ENCODE results near the gene CRBN.
A peak's percentile ranks its signal among the peaks of the same experiment; 100 is the strongest.

Gene CRBN

GRCh38 chr3:3179407-3180094 is at the start of gene CRBN:
CRBN (minus strand) TSS chr3:3179691; CDS start chr3:3179687, 4 bp downstream.
- no peak for TF ChIP-seq JUND (IDR thresholded peaks at IDR 0.05; ENCODE audit: low read depth)
- DNase-seq (ENCODE audit: low read depth in 1 of 2, low spot score in 1 of 2), result peak; percentile 89 to 94
- in situ Hi-C loops (cut with HindIII; ENCODE audit: low pct_unique_long_range_greater_than_20kb, low sequenced_read_pairs), result no loop called here

GRCh38 chr3:3227640-3228039 is 48.1 kb upstream of the CRBN start:
- TF ChIP-seq JUND (IDR thresholded peaks at IDR 0.05; ENCODE audit: low read depth), result no peak
- in situ Hi-C loops (cut with HindIII; ENCODE audit: low pct_unique_long_range_greater_than_20kb, low sequenced_read_pairs), result no loop called here

DNA sequence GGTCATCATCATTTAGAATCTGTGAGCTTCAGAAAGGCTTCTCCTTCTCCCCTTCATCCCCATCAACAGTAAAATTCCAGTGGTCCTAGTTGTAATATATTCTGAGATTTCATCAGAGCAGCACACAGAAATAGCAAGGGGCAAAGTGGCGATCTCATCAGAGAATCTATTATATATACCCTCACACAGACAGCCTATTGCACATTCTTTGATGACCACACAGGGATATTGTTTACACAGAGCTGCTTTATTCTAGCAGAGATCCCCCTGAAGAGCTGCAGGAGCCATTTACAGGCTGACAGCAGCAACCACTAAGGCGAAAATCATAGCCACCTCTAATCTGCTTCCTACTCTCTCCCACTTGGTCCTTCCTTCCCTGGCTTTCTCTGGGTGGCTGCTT is 42.0 kb upstream of the CRBN start:
- in situ Hi-C loops (cut with HindIII; ENCODE audit: low pct_unique_long_range_greater_than_20kb, low sequenced_read_pairs), result no loop called here
- no peak for TF ChIP-seq JUND (IDR thresholded peaks at IDR 0.05; ENCODE audit: low read depth)
- DNase-seq (ENCODE audit: low read depth in 1 of 2, low spot score in 1 of 2), result no peak

More at GRCh38 chr3:3227640-3228039, 48.1 kb upstream of the CRBN start:
- no peak for DNase-seq (ENCODE audit: low read depth in 1 of 2, low spot score in 1 of 2)

DNA sequence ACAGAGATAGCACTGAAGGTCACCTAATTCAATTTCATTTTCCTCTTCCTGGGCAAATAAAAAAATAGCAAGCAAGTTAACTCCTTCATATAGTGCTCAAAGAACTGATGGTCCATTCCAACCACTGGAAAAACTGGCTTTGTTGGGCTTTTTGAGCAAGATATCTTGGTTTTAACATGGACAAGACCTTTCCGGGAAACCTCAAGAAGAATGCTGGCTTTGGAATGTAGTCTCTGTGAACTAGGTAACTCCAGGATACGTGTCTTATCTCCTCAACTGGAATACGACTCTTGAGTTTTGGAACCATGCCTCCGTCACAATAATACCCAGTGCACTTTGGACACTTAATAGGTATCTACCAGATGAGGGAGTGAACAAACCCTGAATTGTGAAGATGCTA is 36.9 kb upstream of the CRBN start:
- no peak for TF ChIP-seq JUND (IDR thresholded peaks at IDR 0.05; ENCODE audit: low read depth)
- in situ Hi-C loops (cut with HindIII; ENCODE audit: low pct_unique_long_range_greater_than_20kb, low sequenced_read_pairs), result no loop called here
- no peak for DNase-seq (ENCODE audit: low read depth in 1 of 2, low spot score in 1 of 2)

DNA sequence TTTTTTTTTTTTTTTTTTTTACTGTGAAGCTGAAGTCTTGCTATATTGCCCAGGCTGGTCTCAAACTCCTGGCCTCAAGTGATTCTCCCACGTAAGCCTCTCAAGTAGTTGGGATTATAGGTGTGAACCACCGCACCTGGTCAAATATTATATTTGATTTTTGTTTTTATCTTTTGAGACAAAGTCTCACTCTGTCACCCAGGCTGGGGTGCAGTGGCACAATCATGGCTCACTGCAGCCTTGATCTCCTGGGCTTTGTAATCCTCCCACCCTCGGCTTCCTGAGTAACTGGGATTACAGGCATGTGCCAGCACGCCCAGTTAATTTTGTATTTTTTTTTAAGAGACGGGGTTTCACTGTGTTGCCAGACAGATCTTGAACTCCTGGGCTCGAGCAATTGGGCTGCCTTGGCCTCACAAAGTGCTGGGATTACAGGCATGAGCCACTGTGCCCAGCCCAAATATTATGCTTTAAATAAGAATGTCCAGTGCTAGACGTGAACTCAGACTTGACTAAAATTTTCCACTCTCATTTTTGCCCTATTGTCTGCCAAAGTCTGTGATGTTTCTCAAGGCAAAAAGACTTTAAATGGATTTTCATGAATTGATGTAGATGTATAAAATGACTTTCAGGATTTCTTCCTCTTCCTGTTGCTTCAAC is 33.4 kb upstream of the CRBN start:
- no peak for DNase-seq (ENCODE audit: low read depth in 1 of 2, low spot score in 1 of 2)
- in situ Hi-C loops (cut with HindIII; ENCODE audit: low pct_unique_long_range_greater_than_20kb, low sequenced_read_pairs), result no loop called here
- TF ChIP-seq JUND (IDR thresholded peaks at IDR 0.05; ENCODE audit: low read depth), result no peak

DNA sequence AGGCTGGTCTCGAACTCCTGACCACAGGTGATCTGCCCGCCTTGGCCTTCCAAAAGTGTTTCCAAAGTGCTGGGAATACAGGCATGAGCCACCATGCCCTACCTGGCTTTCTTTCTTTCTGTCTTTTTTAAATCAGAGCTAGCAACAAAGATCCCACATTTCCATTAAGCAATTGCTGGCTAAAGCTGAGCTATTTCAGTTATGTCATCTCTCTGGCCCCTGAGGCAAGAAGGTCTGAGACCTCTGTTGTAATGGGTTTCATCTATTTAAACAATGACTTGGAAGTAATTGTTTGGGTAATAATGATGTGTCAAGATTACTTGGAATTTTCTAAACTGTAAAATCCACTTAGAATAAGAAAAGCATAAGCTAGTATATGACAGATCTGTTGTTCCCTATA is 30.2 kb upstream of the CRBN start:
- in situ Hi-C loops (cut with HindIII; ENCODE audit: low pct_unique_long_range_greater_than_20kb, low sequenced_read_pairs), result no loop called here
- no peak for DNase-seq (ENCODE audit: low read depth in 1 of 2, low spot score in 1 of 2)
- no peak for TF ChIP-seq JUND (IDR thresholded peaks at IDR 0.05; ENCODE audit: low read depth)

DNA sequence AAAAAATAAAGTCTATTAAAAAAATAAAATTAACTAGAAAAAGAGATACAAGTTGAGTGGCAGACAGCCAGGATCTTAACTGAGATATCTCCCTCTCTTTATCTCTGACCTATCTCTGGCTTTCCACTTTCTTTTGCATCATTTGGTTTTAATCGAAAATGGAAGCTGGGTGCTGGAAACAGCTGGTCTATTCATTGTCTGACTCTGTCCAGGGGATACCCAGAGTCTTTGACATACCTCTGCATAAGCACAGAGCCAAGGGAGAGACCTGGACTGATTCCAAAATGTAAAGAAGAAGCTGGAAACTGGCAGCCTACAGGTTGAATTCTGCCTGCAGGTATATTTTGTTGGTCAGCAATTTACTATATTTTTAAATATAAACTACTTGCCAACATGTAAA is 29.6 kb upstream of the CRBN start:
- in situ Hi-C loops (cut with HindIII; ENCODE audit: low pct_unique_long_range_greater_than_20kb, low sequenced_read_pairs), result no loop called here
- DNase-seq (ENCODE audit: low read depth in 1 of 2, low spot score in 1 of 2), result no peak
- no peak for TF ChIP-seq JUND (IDR thresholded peaks at IDR 0.05; ENCODE audit: low read depth)

- in situ Hi-C loops (cut with HindIII; ENCODE audit: low pct_unique_long_range_greater_than_20kb, low sequenced_read_pairs), result no loop called here
These were observed 22.1 kb upstream of the CRBN start for GRCh38 chr3:3201611-3202010.

DNA sequence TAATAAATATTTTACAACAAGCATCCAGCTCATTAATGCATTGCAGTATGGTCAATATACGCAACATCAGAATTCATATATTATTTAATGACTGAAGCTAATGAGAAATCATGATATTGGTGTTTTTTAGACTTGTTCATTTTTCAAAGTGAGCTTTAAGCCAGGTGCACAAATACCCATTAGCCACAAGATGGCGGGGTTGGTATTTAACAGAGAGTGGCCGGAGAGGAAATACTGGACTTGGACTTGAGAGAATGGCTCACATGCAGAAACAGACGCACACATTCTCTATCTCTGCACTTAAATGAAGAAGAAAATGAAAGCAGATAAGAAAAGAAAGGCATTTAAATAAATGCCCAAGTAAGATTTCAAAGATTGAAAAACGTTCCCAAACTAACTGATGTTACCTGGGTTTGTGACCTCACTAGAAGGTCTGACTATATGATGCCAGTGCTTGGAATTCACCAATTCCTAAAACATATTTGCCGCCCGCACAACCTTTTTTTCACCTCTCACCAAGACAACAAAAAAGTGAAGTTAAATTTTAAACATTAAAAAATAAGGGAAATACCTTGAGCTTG is 21.2 kb upstream of the CRBN start:
- TF ChIP-seq JUND (IDR thresholded peaks at IDR 0.05; ENCODE audit: low read depth), result no peak
- DNase-seq (ENCODE audit: low read depth in 1 of 2, low spot score in 1 of 2), result peak; percentile 17 to 83
- in situ Hi-C loops (cut with HindIII; ENCODE audit: low pct_unique_long_range_greater_than_20kb, low sequenced_read_pairs), result no loop called here

More at GRCh38 chr3:3201611-3202010, 22.1 kb upstream of the CRBN start:
- no peak for TF ChIP-seq JUND (IDR thresholded peaks at IDR 0.05; ENCODE audit: low read depth)
- DNase-seq (ENCODE audit: low read depth in 1 of 2, low spot score in 1 of 2), result no peak

- DNase-seq (ENCODE audit: low read depth in 1 of 2, low spot score in 1 of 2), result no peak
- in situ Hi-C loops (cut with HindIII; ENCODE audit: low pct_unique_long_range_greater_than_20kb, low sequenced_read_pairs), result no loop called here
- TF ChIP-seq JUND (IDR thresholded peaks at IDR 0.05; ENCODE audit: low read depth), result no peak
These were observed 19.8 kb upstream of the CRBN start for GRCh38 chr3:3199306-3199705.

DNA sequence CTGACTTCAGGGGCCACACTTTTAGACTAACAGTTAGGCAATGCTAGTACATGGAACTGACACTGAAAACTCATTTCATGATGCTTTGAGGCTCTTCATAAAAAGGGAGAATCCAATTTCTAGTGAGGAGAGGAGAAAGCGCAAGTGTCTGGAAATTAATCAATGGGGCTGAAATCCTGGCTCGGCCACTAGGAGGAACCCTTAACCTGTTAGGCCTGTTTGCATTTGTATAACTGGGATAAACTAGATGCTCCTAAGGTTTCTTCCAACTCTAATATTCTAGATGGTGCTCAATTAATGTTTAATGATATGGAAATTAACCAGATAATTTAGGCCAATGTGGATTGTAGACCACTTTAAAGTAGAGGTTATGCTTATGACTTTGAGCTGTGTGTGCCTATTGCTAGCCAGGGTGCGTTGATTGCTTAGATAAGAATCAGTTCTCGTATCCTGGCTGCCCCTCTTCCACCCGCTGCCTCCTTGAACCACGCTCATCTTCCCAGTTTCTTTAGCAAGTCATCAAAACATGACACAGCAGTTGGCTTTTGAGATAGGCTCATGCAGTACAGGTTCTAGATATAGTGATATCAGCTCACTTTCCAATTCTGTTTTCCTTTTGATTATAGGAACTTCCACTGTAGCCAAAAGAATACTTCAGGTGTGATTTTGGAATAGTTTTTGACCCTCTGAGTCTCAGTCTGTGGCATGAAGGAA is 16.8 kb upstream of the CRBN start:
- DNase-seq (ENCODE audit: low read depth in 1 of 2, low spot score in 1 of 2), result peak; percentile 18 to 56

DNA sequence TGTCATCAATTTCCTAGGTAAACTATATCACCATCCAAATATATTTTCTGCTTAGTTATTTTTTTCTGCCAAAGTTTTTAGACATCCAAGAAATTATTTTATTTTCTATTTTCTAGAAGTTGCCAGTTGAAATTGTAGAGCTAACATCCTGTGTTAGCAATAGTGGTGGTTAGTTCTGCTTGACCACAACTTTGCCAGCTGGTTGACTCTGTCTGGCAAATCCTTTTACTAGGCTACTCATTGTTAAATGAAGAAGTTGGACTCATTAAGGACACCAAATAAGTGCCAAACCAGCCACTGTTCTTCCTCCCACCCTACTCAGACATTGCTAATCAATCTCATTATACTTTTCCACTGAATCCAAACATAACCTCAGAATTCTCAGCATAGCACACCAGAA is 15.4 kb upstream of the CRBN start:
- DNase-seq (ENCODE audit: low read depth in 1 of 2, low spot score in 1 of 2), result no peak
- in situ Hi-C loops (cut with HindIII; ENCODE audit: low pct_unique_long_range_greater_than_20kb, low sequenced_read_pairs), result no loop called here
- no peak for TF ChIP-seq JUND (IDR thresholded peaks at IDR 0.05; ENCODE audit: low read depth)

More for the DNA sequence above, 16.8 kb upstream of the CRBN start:
- TF ChIP-seq JUND (IDR thresholded peaks at IDR 0.05; ENCODE audit: low read depth), result no peak
- in situ Hi-C loops (cut with HindIII; ENCODE audit: low pct_unique_long_range_greater_than_20kb, low sequenced_read_pairs), result no loop called here

DNA sequence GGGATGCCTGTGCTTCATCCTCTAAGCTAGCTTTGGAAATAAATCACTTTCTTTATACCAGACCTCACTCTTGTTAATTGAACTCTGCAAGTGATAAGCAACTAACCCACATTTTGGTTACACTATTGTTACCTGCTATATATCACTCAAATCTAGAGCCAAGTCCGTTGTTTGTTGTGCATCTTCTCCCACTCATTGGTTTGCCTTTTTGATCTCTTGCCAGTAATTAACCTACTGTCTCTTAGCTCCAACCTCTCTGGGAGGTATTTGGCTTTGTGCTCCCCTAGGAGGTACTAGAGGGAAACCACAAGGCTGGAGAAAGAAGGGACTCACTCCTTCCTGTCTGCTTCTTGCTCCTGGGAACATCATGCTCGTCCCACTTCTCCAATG is 12.8 kb upstream of the CRBN start:
- in situ Hi-C loops (cut with HindIII; ENCODE audit: low pct_unique_long_range_greater_than_20kb, low sequenced_read_pairs), result no loop called here
- TF ChIP-seq JUND (IDR thresholded peaks at IDR 0.05; ENCODE audit: low read depth), result no peak
- no peak for DNase-seq (ENCODE audit: low read depth in 1 of 2, low spot score in 1 of 2)

All from T47D (cell line).